ENCODE results near the gene SLC22A31.

DNA sequence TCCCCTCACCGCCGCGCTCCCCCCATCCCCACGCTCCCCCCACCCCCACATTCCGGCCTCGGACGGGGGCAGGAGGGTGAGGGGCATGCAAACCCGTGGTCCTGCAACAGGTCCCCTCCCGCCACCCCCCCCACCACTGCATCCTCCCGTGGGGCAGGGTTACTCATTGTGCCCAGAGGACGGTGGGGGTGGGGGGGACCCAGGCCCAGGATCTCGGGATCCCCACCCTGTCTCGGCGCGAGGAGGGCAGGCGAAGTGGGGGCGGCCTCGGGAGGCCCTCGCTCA is 8.5 kb downstream of the SLC22A31 start:
- TF ChIP-seq, protein P1, sequence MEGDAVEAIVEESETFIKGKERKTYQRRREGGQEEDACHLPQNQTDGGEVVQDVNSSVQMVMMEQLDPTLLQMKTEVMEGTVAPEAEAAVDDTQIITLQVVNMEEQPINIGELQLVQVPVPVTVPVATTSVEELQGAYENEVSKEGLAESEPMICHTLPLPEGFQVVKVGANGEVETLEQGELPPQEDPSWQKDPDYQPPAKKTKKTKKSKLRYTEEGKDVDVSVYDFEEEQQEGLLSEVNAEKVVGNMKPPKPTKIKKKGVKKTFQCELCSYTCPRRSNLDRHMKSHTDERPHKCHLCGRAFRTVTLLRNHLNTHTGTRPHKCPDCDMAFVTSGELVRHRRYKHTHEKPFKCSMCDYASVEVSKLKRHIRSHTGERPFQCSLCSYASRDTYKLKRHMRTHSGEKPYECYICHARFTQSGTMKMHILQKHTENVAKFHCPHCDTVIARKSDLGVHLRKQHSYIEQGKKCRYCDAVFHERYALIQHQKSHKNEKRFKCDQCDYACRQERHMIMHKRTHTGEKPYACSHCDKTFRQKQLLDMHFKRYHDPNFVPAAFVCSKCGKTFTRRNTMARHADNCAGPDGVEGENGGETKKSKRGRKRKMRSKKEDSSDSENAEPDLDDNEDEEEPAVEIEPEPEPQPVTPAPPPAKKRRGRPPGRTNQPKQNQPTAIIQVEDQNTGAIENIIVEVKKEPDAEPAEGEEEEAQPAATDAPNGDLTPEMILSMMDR (conservative IDR thresholded peaks at IDR 0.05; ENCODE audit: low read depth, low read length), result no peak
- no peak for TF ChIP-seq EZH2 (IDR thresholded peaks at IDR 0.05; ENCODE audit: borderline replicate concordance, low read depth, low read length, poor library complexity, severe bottlenecking)

Measured in A673 (cell line).